ENCODE results near the gene OR4D9. TPM values are rescaled to one million over a fixed set of nuclear protein-coding genes. Genes with fewer than 3 reads are reported as not detected.

The OR4D9 gene
- total and polyA plus RNA-seq, 2 donors (not counting 3 experiments of a cell fraction or from before 2014, with no cell fraction given) = not detected

DNA sequence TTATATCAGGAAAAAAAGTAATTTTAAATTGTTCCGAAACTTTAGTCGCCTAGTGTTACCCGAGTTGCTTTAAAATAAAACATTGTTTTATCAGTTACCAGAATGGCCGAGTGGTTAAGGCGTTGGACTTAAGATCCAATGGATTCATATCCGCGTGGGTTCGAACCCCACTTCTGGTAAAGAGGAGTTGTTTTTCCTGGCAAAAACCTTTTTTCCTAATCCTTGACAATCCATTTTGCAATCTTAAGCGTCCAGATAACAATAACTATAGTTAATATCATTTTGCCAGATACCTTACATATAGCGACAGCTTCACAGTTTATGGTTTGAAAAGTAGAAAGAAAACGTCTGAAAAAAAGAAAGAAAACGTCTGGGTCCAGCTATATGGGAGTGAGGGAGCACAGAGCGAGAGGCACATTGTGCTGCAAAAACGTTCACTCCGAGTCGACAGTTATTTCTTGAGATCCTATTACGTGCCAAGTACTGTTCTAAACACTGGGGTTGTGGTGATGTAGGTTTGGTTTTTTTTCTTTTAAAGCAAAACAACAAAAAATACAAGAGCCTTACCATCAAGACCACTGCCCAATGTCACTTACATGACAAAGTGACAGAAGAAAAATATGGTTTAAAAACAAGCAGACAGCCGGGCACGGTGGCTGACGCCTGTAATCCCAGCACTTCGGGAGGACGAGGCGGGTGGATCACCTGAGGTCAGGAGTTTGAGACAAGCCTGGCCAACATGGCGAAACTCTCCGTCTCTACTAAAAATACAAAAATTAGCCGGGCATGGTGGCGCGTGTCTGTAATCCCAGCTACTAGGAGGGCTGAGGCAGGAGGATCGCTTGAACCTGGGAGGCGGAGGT lies 40.6 kb downstream of the OR4D9 start:
- peak overlapping the region; percentile 76 for H3K4me2 ChIP-seq (ENCODE audit: insufficient read depth, low read length)
- peak overlapping the region; percentile 83 for H2AFZ ChIP-seq (ENCODE audit: low read depth, low read length)
- peak overlapping the region; percentile 83 for H3K9ac ChIP-seq (replicated peaks; ENCODE audit: extremely low read depth, insufficient read depth, low read length)
- H3K4me3 ChIP-seq (replicated peaks in 1 of 3; ENCODE audit: insufficient read depth in 1 of 3, low read depth in 1 of 3, low read length in 3 of 3) = peak overlapping the region; percentile 50 to 88 (median 59)
- no peaks in the 10 kb centered on the region for H3K79me2 ChIP-seq (ENCODE audit: control insufficient read depth, insufficient read depth, low read length)
- FAIRE-seq (peak; percentile 49), DNase-seq (ENCODE audit: low read depth, low spot score) (peak; percentile 78)
- dilution Hi-C loops (cut with MboI; ENCODE audit: extremely low pct_ligation_motif_present, low sequenced_read_pairs) (no loop called here), intact Hi-C loops (cut with micrococcal nuclease) (loop anchor here (1.0 to 10.0 kb wide), 8 partner anchors 8 to 973 kb away; partner anchors contain the start of genes OSBP, PATL1, STX3 and ZFP91)
- BruUV-seq (replicated peaks) = no TSS peak
- no peaks in the 10 kb centered on the region for H3K9me3 ChIP-seq (replicated peaks; ENCODE audit: control insufficient read depth, insufficient read depth, low read length)
- H4K20me1 ChIP-seq (replicated peaks; ENCODE audit: control insufficient read depth, extremely low read depth, insufficient read depth, low read length) = no peaks in the 10 kb centered on the region
- POLR2A ChIA-PET = interaction anchor here (0.6 kb wide), 1 partner anchor 117 kb away, joined by 3 read pairs; the partner anchor contains the start of gene PATL1
- no peak for TF ChIP-seq EZH2 (IDR thresholded peaks at IDR 0.05; ENCODE audit: borderline replicate concordance, low read depth, low read length, severe bottlenecking)
- TF ChIP-seq, protein P1, sequence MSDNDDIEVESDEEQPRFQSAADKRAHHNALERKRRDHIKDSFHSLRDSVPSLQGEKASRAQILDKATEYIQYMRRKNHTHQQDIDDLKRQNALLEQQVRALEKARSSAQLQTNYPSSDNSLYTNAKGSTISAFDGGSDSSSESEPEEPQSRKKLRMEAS (IDR thresholded peaks at IDR 0.05; ENCODE audit: insufficient read depth, insufficient read length) = no peak
- no peak for TF ChIP-seq JUN (IDR thresholded peaks at IDR 0.05; ENCODE audit: borderline replicate concordance, insufficient read depth, insufficient read length, low read depth)
- no peak for TF ChIP-seq FOS (IDR thresholded peaks at IDR 0.05; ENCODE audit: borderline replicate concordance, insufficient read depth, low read length)
- TF ChIP-seq POLR2A (IDR thresholded peaks at IDR 0.05; ENCODE audit: low read depth, low read length) = no peak
- no peak for TF ChIP-seq GATA2 (IDR thresholded peaks at IDR 0.05; ENCODE audit: insufficient read depth, insufficient read length, low read depth, low read length)
- no peak for TF ChIP-seq POLR2AphosphoS5 (IDR thresholded peaks at IDR 0.05; ENCODE audit: insufficient read depth, low read depth, low read length)
- TF ChIP-seq, protein P2, sequence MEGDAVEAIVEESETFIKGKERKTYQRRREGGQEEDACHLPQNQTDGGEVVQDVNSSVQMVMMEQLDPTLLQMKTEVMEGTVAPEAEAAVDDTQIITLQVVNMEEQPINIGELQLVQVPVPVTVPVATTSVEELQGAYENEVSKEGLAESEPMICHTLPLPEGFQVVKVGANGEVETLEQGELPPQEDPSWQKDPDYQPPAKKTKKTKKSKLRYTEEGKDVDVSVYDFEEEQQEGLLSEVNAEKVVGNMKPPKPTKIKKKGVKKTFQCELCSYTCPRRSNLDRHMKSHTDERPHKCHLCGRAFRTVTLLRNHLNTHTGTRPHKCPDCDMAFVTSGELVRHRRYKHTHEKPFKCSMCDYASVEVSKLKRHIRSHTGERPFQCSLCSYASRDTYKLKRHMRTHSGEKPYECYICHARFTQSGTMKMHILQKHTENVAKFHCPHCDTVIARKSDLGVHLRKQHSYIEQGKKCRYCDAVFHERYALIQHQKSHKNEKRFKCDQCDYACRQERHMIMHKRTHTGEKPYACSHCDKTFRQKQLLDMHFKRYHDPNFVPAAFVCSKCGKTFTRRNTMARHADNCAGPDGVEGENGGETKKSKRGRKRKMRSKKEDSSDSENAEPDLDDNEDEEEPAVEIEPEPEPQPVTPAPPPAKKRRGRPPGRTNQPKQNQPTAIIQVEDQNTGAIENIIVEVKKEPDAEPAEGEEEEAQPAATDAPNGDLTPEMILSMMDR (IDR thresholded peaks at IDR 0.05; ENCODE audit: extremely low read depth in 1 of 2, insufficient read depth in 1 of 2, low read depth in 1 of 2, low read length in 2 of 2) = no peak
- TF ChIP-seq MYC (IDR thresholded peaks at IDR 0.05; ENCODE audit: low read depth, low read length) = no peak
- CTCF ChIA-PET = interaction anchor here (1.7 to 3.8 kb wide), 2 partner anchors 14 to 15 kb away, joined by 4 to 22 read pairs; no protein-coding TSS in a partner anchor
- peaks cover 24% of the 10 kb centered on the region for H3K4me1 ChIP-seq (ENCODE audit: control insufficient read depth, extremely low read depth, insufficient read depth, low read length)
- H3K27me3 ChIP-seq (ENCODE audit: control insufficient read depth in 2 of 2, insufficient read depth in 2 of 2, low read length in 2 of 2) = no peaks in the 10 kb centered on the region
- H3K36me3 ChIP-seq (ENCODE audit: control insufficient read depth in 2 of 2, extremely low read depth in 1 of 2, insufficient read depth in 2 of 2, low read length in 2 of 2) = no peaks in the 10 kb centered on the region
- H3K27ac ChIP-seq (ENCODE audit: insufficient read depth, low read depth, low read length) = peak overlapping the region; percentile 88
- no peaks in the 10 kb centered on the region for H3K9me1 ChIP-seq (replicated peaks; ENCODE audit: control insufficient read depth, extremely low read depth, insufficient read depth, low read length)

All from endothelial cell of umbilical vein (primary cell).